Measurements from ENCODE around the gene SYNPO2. TPM values are rescaled to one million over a fixed set of nuclear protein-coding genes. Genes with fewer than 3 reads are reported as not detected.

The SYNPO2 gene
- total RNA-seq, 1 experiment from 2014 or later, result 0.04 TPM

DNA sequence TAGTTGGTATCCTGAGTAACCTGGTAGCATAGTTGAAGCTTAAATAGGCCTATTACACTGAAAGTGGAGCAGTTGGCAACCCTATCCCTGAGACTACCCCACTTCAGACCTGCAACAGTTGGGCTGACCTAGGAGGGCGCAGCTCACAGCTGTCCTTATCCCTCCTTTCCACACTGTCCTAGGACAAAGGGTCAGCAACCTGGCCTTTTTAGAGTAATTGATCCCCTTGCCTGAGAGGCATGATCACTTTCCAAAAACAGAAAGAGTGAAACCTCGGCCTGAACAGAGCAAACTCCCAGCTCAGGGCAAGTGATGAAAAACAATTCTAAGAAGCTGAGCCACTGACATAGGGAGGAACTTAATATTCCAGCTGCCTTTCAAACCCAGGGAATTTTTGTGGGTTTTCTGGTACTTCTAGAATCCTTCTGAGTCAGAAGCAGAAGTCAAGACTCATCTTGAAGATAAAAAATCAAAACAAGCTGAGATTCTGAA, 152.1 kb downstream of the SYNPO2 start:
- no peaks in the 10 kb centered on the region for H3K36me3 ChIP-seq (ENCODE audit: low read depth, low read length)
- H3K27me3 ChIP-seq (ENCODE audit: low read length), result no peaks in the 10 kb centered on the region
- H3K9me2 ChIP-seq (replicated peaks; ENCODE audit: low read length), result no peaks in the 10 kb centered on the region
- H3K79me2 ChIP-seq (ENCODE audit: low read length), result no peaks in the 10 kb centered on the region
- no peaks in the 10 kb centered on the region for H3K9me3 ChIP-seq (ENCODE audit: low read length)
- no peaks in the 10 kb centered on the region for H3F3A ChIP-seq (ENCODE audit: low read length, unreplicated experiment)
- no peak overlapping the region for H3K27ac ChIP-seq (ENCODE audit: low read length)
- peaks cover 4% of the 10 kb centered on the region; the same call in 1 of the 2 replicates for H3K4me1 ChIP-seq (ENCODE audit: insufficient read depth, low read length)
- DNase-seq (peak; percentile 21), ATAC-seq (no peak)
- no peak overlapping the region for H3K4me3 ChIP-seq (ENCODE audit: low read length)
- CTCF ChIA-PET, result interaction anchor here (0.7 kb wide), 1 partner anchor 509 kb away, joined by 5 read pairs; no protein-coding TSS in a partner anchor
- POLR2A ChIA-PET (ENCODE audit: unreplicated experiment), result no interaction called here
- intact Hi-C loops (cut with micrococcal nuclease), result loop anchor here (5.0 to 10.0 kb wide), 2 partner anchors 64 to 247 kb away; no protein-coding TSS in a partner anchor
- no TSS peak for BruUV-seq (replicated peaks)
- no peak overlapping the region for H2AFZ ChIP-seq (ENCODE audit: low read length)
- no peaks in the 10 kb centered on the region for H4K20me1 ChIP-seq (ENCODE audit: low read length)
- H3K9ac ChIP-seq (ENCODE audit: low read length), result no peak overlapping the region
- no peak overlapping the region for H3K4me2 ChIP-seq (ENCODE audit: low read length)
- TF ChIP-seq EZH2phosphoT487 (IDR thresholded peaks at IDR 0.05; ENCODE audit: borderline replicate concordance, low read length) (no peak), EZH2 (IDR thresholded peaks at IDR 0.05; ENCODE audit: low read length, unreplicated experiment) (no peak)
- TF ChIP-seq, protein P1, sequence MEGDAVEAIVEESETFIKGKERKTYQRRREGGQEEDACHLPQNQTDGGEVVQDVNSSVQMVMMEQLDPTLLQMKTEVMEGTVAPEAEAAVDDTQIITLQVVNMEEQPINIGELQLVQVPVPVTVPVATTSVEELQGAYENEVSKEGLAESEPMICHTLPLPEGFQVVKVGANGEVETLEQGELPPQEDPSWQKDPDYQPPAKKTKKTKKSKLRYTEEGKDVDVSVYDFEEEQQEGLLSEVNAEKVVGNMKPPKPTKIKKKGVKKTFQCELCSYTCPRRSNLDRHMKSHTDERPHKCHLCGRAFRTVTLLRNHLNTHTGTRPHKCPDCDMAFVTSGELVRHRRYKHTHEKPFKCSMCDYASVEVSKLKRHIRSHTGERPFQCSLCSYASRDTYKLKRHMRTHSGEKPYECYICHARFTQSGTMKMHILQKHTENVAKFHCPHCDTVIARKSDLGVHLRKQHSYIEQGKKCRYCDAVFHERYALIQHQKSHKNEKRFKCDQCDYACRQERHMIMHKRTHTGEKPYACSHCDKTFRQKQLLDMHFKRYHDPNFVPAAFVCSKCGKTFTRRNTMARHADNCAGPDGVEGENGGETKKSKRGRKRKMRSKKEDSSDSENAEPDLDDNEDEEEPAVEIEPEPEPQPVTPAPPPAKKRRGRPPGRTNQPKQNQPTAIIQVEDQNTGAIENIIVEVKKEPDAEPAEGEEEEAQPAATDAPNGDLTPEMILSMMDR (conservative IDR thresholded peaks at IDR 0.05; ENCODE audit: low read depth, low read length), result no peak

DNA sequence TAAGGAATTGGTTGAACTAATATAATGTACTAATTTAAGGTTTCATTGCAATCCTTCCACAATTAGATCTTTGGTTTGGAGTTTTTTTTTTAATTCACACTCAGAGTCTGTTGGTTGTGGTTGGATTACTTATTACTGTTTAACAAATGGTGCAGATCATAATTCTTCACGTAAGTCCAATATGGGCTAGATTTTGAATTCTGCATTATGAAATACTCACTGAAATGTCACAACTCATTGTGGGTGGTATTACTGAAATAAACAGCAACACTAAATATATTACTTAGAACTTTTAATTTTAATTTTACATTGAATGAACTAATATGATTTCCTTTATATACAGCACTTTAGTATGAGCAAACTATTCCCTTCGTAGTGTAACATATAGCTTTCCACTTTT, 152.7 kb downstream of the SYNPO2 start:
- intact Hi-C loops (cut with micrococcal nuclease), result loop anchor here (5.0 to 10.0 kb wide), 2 partner anchors 63 to 246 kb away; no protein-coding TSS in a partner anchor
- no peaks in the 10 kb centered on the region for H3K79me2 ChIP-seq (ENCODE audit: low read length)
- no peaks in the 10 kb centered on the region for H3K9me3 ChIP-seq (ENCODE audit: low read length)
- no peak overlapping the region for H2AFZ ChIP-seq (ENCODE audit: low read length)
- H3K27ac ChIP-seq (ENCODE audit: low read length), result no peak overlapping the region
- ATAC-seq, result no peak
- H3K4me1 ChIP-seq (ENCODE audit: insufficient read depth, low read length), result peaks cover 4% of the 10 kb centered on the region; the same call in 1 of the 2 replicates
- H3K9me2 ChIP-seq (replicated peaks; ENCODE audit: low read length), result no peaks in the 10 kb centered on the region
- H3K4me2 ChIP-seq (ENCODE audit: low read length), result no peak overlapping the region
- no peaks in the 10 kb centered on the region for H3K27me3 ChIP-seq (ENCODE audit: low read length)
- no peak for TF ChIP-seq EZH2phosphoT487 (IDR thresholded peaks at IDR 0.05; ENCODE audit: borderline replicate concordance, low read length)
- no peak overlapping the region for H3K9ac ChIP-seq (ENCODE audit: low read length)
- no peak for DNase-seq
- H3K36me3 ChIP-seq (ENCODE audit: low read depth, low read length), result no peaks in the 10 kb centered on the region
- ChIA-PET POLR2A (ENCODE audit: unreplicated experiment) (no interaction called here), CTCF (interaction anchor here (0.7 kb wide), 1 partner anchor 510 kb away, joined by 5 read pairs; no protein-coding TSS in a partner anchor)
- BruUV-seq (replicated peaks), result no TSS peak
- H3K4me3 ChIP-seq (ENCODE audit: low read length), result no peak overlapping the region
- no peaks in the 10 kb centered on the region for H3F3A ChIP-seq (ENCODE audit: low read length, unreplicated experiment)
- H4K20me1 ChIP-seq (ENCODE audit: low read length), result no peaks in the 10 kb centered on the region

DNA sequence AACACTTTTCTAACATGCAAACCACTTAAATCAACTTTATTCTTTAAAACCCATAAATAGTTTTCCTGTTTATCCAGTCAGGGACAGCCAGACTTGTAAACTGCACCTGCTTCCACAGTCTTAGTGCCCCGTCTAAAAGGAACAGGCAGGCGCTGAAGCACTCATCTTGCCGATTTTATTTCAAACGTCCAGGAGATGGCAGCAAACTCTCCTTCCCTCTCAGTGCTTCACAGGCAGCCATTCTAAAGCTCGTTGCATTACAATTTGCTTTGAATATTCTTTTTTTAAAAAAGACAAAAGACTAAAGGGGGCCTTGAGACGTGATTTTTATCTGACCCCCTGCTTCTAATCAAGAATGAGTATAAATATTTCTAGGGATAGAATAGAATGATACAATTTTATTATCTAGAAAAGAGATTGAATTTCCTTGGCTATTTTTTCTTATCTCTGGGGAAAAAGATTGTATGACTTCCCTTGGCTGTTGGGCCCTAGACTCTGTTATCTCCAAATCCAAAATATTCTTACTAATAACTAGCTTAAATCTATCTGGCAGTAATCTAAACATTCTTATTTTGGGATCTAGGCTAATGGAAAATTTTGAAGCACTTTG, 153.4 kb downstream of the SYNPO2 start:
- Histone ChIP-seq H3K27me3 (ENCODE audit: low read length) (no peaks in the 10 kb centered on the region), H3K9me2 (replicated peaks; ENCODE audit: low read length) (no peaks in the 10 kb centered on the region), H3K27ac (ENCODE audit: low read length) (0 out of 2 replicates have a peak overlapping the region, but pooled peaks have one; percentile 9), H3K9ac (ENCODE audit: low read length) (no peak overlapping the region), H2AFZ (ENCODE audit: low read length) (peak overlapping the region; percentile 49), H4K20me1 (ENCODE audit: low read length) (no peaks in the 10 kb centered on the region), H3K36me3 (ENCODE audit: low read depth, low read length) (no peaks in the 10 kb centered on the region), H3K9me3 (ENCODE audit: low read length) (no peaks in the 10 kb centered on the region), H3F3A (ENCODE audit: low read length, unreplicated experiment) (no peaks in the 10 kb centered on the region), H3K79me2 (ENCODE audit: low read length) (no peaks in the 10 kb centered on the region), H3K4me1 (ENCODE audit: insufficient read depth, low read length) (peaks cover 4% of the 10 kb centered on the region; the same call in 1 of the 2 replicates), H3K4me2 (ENCODE audit: low read length) (peak overlapping the region; percentile 51), H3K4me3 (ENCODE audit: low read length) (no peak overlapping the region)
- no peak for TF ChIP-seq EZH2 (IDR thresholded peaks at IDR 0.05; ENCODE audit: low read length, unreplicated experiment)
- no peak for TF ChIP-seq EZH2phosphoT487 (IDR thresholded peaks at IDR 0.05; ENCODE audit: borderline replicate concordance, low read length)
- TF ChIP-seq, protein P1 (conservative IDR thresholded peaks at IDR 0.05; ENCODE audit: low read depth, low read length), result peak; percentile 74
- BruUV-seq (replicated peaks), result no TSS peak
- ATAC-seq (peak; percentile 92), DNase-seq (peak; percentile 77)
- POLR2A ChIA-PET (ENCODE audit: unreplicated experiment), result interaction anchor here (0.6 kb wide), 1 partner anchor 17 kb away, joined by 4 read pairs; no protein-coding TSS in a partner anchor
- CTCF ChIA-PET, result no interaction called here
- intact Hi-C loops (cut with micrococcal nuclease), result loop anchor here (1.0 to 10.0 kb wide), 4 partner anchors 53 to 245 kb away; no protein-coding TSS in a partner anchor
